MM.1S (cell line): Measurements from ENCODE around the gene QRICH1.
A peak's percentile ranks its signal among the peaks of the same experiment; 100 is the strongest.

Experiments used
- DNase-seq: peaks from one replicate; pipeline ENCODE4 v3.0.0-alpha.2; 2015
- H2AFZ ChIP-seq: fragments of 300-600 bp; sonication (generic); 2 replicates; pipeline ENCODE4 v1.6.0; 2016; ENCODE audit warnings: antibody characterized with exemption, low read length
- H3F3A ChIP-seq: fragments of 300-600 bp; sonication (generic); 2 replicates; pipeline ENCODE4 v1.6.1; 2016; ENCODE audit warnings: mild to moderate bottlenecking, antibody characterized with exemption, low read length, moderate library complexity, mixed read lengths; ENCODE audit not compliant: insufficient read depth
- H3K27ac ChIP-seq: fragments of 300-600 bp; sonication (generic); 2 replicates; pipeline ENCODE4 v1.5.1; 2016; ENCODE audit warnings: mild to moderate bottlenecking, low read length
- H3K27me3 ChIP-seq: fragments of 300-600 bp; sonication (generic); replicated peaks from 2 replicates; pipeline ENCODE4 v1.6.0; 2016; ENCODE audit warnings: low read length; ENCODE audit not compliant: insufficient read depth
- H3K36me3 ChIP-seq: fragments of 300-600 bp; sonication (generic); replicated peaks from 2 replicates; pipeline ENCODE4 v1.6.1; 2016; ENCODE audit warnings: mild to moderate bottlenecking, low read length, mixed read lengths; ENCODE audit not compliant: insufficient read depth
- H3K4me1 ChIP-seq: fragments of 300-600 bp; sonication (generic); 2 replicates; pipeline ENCODE4 v1.6.1; 2016; ENCODE audit warnings: low read length, mixed read lengths
- H3K4me2 ChIP-seq: fragments of 300-600 bp; sonication (generic); 2 replicates; pipeline ENCODE4 v1.6.0; 2016; ENCODE audit warnings: low read depth, low read length
- H3K4me3 ChIP-seq: fragments of 300-600 bp; sonication (generic); 2 replicates; pipeline ENCODE4 v1.5.1; 2016; ENCODE audit warnings: low read length, mixed read lengths
- H3K79me2 ChIP-seq: fragments of 300-600 bp; sonication (generic); 2 replicates; pipeline ENCODE4 v1.6.1; 2016; ENCODE audit warnings: mixed run types, low read length, mixed read lengths
- H3K9ac ChIP-seq: fragments of 300-600 bp; sonication (generic); 2 replicates; pipeline ENCODE4 v1.6.1; 2016; ENCODE audit warnings: low read length, mixed read lengths
- H3K9me2 ChIP-seq: fragments of 300-600 bp; sonication (generic); replicated peaks from 2 replicates; pipeline ENCODE4 v1.6.1; 2016; ENCODE audit warnings: mild to moderate bottlenecking, low read length, mixed read lengths; ENCODE audit not compliant: insufficient read depth
- H3K9me3 ChIP-seq: fragments of 300-600 bp; sonication (generic); replicated peaks from 2 replicates; pipeline ENCODE4 v1.6.1; 2016; ENCODE audit warnings: mild to moderate bottlenecking, low read length, mixed read lengths; ENCODE audit not compliant: insufficient read depth
- H4K20me1 ChIP-seq: fragments of 300-600 bp; sonication (generic); 2 replicates; pipeline ENCODE4 v1.6.1; 2016; ENCODE audit warnings: mild to moderate bottlenecking, low read length, moderate library complexity, mixed read lengths; ENCODE audit not compliant: insufficient read depth
- EZH2 ChIP-seq: fragments of 300-600 bp; sonication (generic); optimal IDR thresholded peaks from 2 replicates; pipeline ENCODE3; 2017; ENCODE audit warnings: low read depth, mild to moderate bottlenecking, antibody characterized with exemption, low read length, mixed read lengths
- EZH2phosphoT487 ChIP-seq: fragments of 300-600 bp; sonication (generic); IDR thresholded peaks from 2 replicates; pipeline ENCODE4 v1.6.1; 2018; ENCODE audit warnings: antibody characterized with exemption, low read length
- TF ChIP-seq, protein P1 (sequence below): fragments of 300-600 bp; sonication (generic); IDR thresholded peaks from 2 replicates; pipeline ENCODE4 v1.5.1; 2016; ENCODE audit warnings: antibody characterized with exemption, low read length, mixed read lengths

The QRICH1 gene

GRCh38 chr3:49021813-49022687, 71.8 kb downstream of the QRICH1 start, which contains the start of gene NDUFAF3:
NDUFAF3 (plus strand) TSS chr3:49022121; CDS start chr3:49022145, 24 bp downstream.
- H3K9me3 ChIP-seq = no peaks in the 10 kb centered on the region
- peaks cover 51% of the 10 kb centered on the region for H3K4me1 ChIP-seq
- peaks cover 79% of the 10 kb centered on the region for H3F3A ChIP-seq
- peak within 1 kb of the TSS; percentile 93 for H3K4me3 ChIP-seq
- H3K9ac ChIP-seq = peak within 1 kb of the TSS; percentile 97
- peak; percentile 96 for DNase-seq
- H3K9me2 ChIP-seq = no peaks in the 10 kb centered on the region
- H3K27ac ChIP-seq = peak within 1 kb of the TSS; percentile 99
- peak within 1 kb of the TSS; percentile 95 for H3K4me2 ChIP-seq
- no peak for TF ChIP-seq EZH2
- TF ChIP-seq, protein P1, sequence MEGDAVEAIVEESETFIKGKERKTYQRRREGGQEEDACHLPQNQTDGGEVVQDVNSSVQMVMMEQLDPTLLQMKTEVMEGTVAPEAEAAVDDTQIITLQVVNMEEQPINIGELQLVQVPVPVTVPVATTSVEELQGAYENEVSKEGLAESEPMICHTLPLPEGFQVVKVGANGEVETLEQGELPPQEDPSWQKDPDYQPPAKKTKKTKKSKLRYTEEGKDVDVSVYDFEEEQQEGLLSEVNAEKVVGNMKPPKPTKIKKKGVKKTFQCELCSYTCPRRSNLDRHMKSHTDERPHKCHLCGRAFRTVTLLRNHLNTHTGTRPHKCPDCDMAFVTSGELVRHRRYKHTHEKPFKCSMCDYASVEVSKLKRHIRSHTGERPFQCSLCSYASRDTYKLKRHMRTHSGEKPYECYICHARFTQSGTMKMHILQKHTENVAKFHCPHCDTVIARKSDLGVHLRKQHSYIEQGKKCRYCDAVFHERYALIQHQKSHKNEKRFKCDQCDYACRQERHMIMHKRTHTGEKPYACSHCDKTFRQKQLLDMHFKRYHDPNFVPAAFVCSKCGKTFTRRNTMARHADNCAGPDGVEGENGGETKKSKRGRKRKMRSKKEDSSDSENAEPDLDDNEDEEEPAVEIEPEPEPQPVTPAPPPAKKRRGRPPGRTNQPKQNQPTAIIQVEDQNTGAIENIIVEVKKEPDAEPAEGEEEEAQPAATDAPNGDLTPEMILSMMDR = peak; percentile 90
- peaks cover 67% of the 10 kb centered on the region for H3K79me2 ChIP-seq
- peak within 1 kb of the TSS; percentile 80 for H2AFZ ChIP-seq
- peaks cover 9% of the 10 kb centered on the region; the same call in 1 of the 2 replicates for H3K36me3 ChIP-seq
- H4K20me1 ChIP-seq = no peaks in the 10 kb centered on the region
- no peaks in the 10 kb centered on the region for H3K27me3 ChIP-seq

DNA sequence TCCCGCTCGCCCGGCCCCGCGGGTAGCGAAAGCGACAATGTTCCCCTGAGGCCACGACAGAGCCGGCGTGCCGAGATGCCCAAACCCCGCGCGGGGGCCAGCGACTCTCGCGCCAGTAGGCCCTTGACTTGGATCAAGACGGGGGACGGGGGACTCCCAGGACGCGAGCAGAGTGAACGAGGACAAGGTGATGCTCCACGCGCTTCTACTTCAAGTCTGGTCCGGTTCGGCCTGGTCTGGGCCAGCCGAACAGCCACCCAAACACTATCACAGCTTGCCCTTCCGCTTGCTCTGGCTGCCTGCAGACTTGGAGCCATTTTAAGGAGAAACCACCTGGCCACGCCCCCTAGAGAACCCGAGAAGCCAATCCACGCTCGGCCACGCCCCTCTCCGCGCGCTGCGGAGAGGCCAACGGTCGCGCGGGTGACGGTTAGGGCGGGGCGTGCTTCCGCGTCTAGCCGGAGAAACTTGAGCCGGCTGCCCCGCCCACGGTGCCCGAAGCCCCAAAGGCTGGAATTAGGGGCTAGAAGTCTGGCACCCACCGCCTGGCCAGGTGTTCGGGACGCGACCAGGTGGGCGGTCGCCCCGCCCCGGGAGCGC, 72.6 kb downstream of the QRICH1 start:
- Histone ChIP-seq H3K9me3 (no peaks in the 10 kb centered on the region), H3F3A (peaks cover 80% of the 10 kb centered on the region), H2AFZ (peak overlapping the region; percentile 80), H3K79me2 (peaks cover 59% of the 10 kb centered on the region), H3K36me3 (peaks cover 9% of the 10 kb centered on the region; the same call in 1 of the 2 replicates), H3K9me2 (no peaks in the 10 kb centered on the region), H3K4me2 (peak overlapping the region; percentile 95), H4K20me1 (no peaks in the 10 kb centered on the region), H3K9ac (peak overlapping the region; percentile 97), H3K27ac (peak overlapping the region; percentile 99), H3K4me1 (peaks cover 50% of the 10 kb centered on the region), H3K4me3 (peak overlapping the region; percentile 93), H3K27me3 (no peaks in the 10 kb centered on the region)
- peak; percentile 99 for DNase-seq
- TF ChIP-seq EZH2phosphoT487 (no peak), EZH2 (no peak)
- TF ChIP-seq, protein P1 = no peak

GRCh38 chr3:49020330-49021212, 73.3 kb downstream of the QRICH1 start:
- H3F3A ChIP-seq = peaks cover 78% of the 10 kb centered on the region
- TF ChIP-seq EZH2phosphoT487 (no peak), EZH2 (no peak)
- TF ChIP-seq, protein P1 = no peak
- H3K9me2 ChIP-seq = no peaks in the 10 kb centered on the region
- no peaks in the 10 kb centered on the region for H3K27me3 ChIP-seq
- peak overlapping the region; percentile 93 for H3K4me3 ChIP-seq
- H4K20me1 ChIP-seq = no peaks in the 10 kb centered on the region
- DNase-seq = peak; percentile 55
- no peaks in the 10 kb centered on the region for H3K9me3 ChIP-seq
- peaks cover 52% of the 10 kb centered on the region for H3K79me2 ChIP-seq
- H2AFZ ChIP-seq = peak overlapping the region; percentile 37
- peak overlapping the region; percentile 99 for H3K27ac ChIP-seq
- peak overlapping the region; percentile 97 for H3K9ac ChIP-seq
- H3K4me2 ChIP-seq = peak overlapping the region; percentile 95
- H3K36me3 ChIP-seq = peaks cover 10% of the 10 kb centered on the region; the same call in 1 of the 2 replicates
- peaks cover 43% of the 10 kb centered on the region for H3K4me1 ChIP-seq
